Keratinocyte (primary cell): ENCODE results near the gene PRKCI. TPM values are rescaled to one million over a fixed set of nuclear protein-coding genes. Genes with fewer than 3 reads are reported as not detected.

Experiments used
- DNase-seq: peaks from one replicate; pipeline ENCODE4 v3.0.0-alpha.2; 2011; ENCODE audit warnings: low read depth, missing footprints, low spot score
- FAIRE-seq: peaks from 2 replicates; lab custom pipeline; 2011; peaks lifted over from hg19 to GRCh38; lab: Jason Lieb, UNC
- H2AFZ ChIP-seq: 2 replicates; pipeline ENCODE4 v1.6.0; 2012; ENCODE audit warnings: low read length, control low read depth, inconsistent platforms; ENCODE audit not compliant: control insufficient read depth
- H3K27ac ChIP-seq: 2 replicates; pipeline ENCODE4 v1.5.1; 2011; ENCODE audit warnings: low read length; ENCODE audit not compliant: control insufficient read depth, insufficient read depth
- H3K27me3 ChIP-seq: 3 replicates; pipeline ENCODE4 v1.6.0; 2011; ENCODE audit warnings: low read length; ENCODE audit not compliant: control insufficient read depth, insufficient read depth; ENCODE audit errors: extremely low read depth
- H3K36me3 ChIP-seq, 2 experiments: 2 replicates in 1 of 2; 3 replicates in 1 of 2; pipeline ENCODE4 v1.5.1; 2011; ENCODE audit warnings: low read length in 2 of 2, mild to moderate bottlenecking in 1 of 2; ENCODE audit not compliant: control insufficient read depth in 2 of 2, insufficient read depth in 2 of 2; ENCODE audit errors: extremely low read depth in 1 of 2
- H3K4me1 ChIP-seq: 3 replicates; pipeline ENCODE4 v1.5.1; 2011; ENCODE audit warnings: low read length; ENCODE audit not compliant: control insufficient read depth, insufficient read depth; ENCODE audit errors: extremely low read depth
- H3K4me2 ChIP-seq: 3 replicates; pipeline ENCODE4 v1.6.0; 2011; ENCODE audit warnings: low read depth, low read length; ENCODE audit not compliant: control insufficient read depth, insufficient read depth; ENCODE audit errors: extremely low read depth
- H3K4me3 ChIP-seq, 3 experiments: fragments of 200-600 bp in 1 of 3; sonication (generic) in 1 of 3; 2 replicates in 2 of 3; 3 replicates in 1 of 3; pipeline ENCODE4 v1.5.1; 2011 to 2016; ENCODE audit warnings: low read length in 3 of 3, mild to moderate bottlenecking in 3 of 3, control low read depth in 2 of 3, inconsistent platforms in 1 of 3, low read depth in 1 of 3, mixed read lengths in 1 of 3, mixed run types in 1 of 3, moderate library complexity in 1 of 3; ENCODE audit not compliant: control insufficient read depth in 2 of 3, insufficient read depth in 2 of 3; ENCODE audit errors: extremely low read depth in 1 of 3
- H3K79me2 ChIP-seq: 2 replicates; pipeline ENCODE4 v1.6.0; 2012; ENCODE audit warnings: low read length; ENCODE audit not compliant: control insufficient read depth, insufficient read depth
- H3K9ac ChIP-seq: 3 replicates; pipeline ENCODE4 v1.6.0; 2011; ENCODE audit warnings: low read length; ENCODE audit not compliant: control insufficient read depth, insufficient read depth; ENCODE audit errors: extremely low read depth
- H3K9me1 ChIP-seq: 3 replicates; pipeline ENCODE4 v1.6.0; 2011; ENCODE audit warnings: low read length; ENCODE audit not compliant: control insufficient read depth, insufficient read depth; ENCODE audit errors: extremely low read depth
- H3K9me3 ChIP-seq: 2 replicates; pipeline ENCODE4 v1.5.1; 2012; ENCODE audit warnings: low read depth, low read length; ENCODE audit not compliant: control insufficient read depth
- H4K20me1 ChIP-seq: 3 replicates; pipeline ENCODE4 v1.6.0; 2011; ENCODE audit warnings: low read length; ENCODE audit not compliant: control insufficient read depth, insufficient read depth; ENCODE audit errors: extremely low read depth
- CTCF ChIP-seq, 3 experiments: IDR thresholded peaks in 1 of 3; conservative IDR thresholded peaks in 1 of 3; optimal IDR thresholded peaks in 1 of 3; 2 replicates in 2 of 3; 3 replicates in 1 of 3; pipeline versions ENCODE3 to v1.5.1; 2011; ENCODE audit warnings: low read length in 3 of 3, mild to moderate bottlenecking in 3 of 3, moderate library complexity in 2 of 3, control low read depth in 1 of 3, inconsistent platforms in 1 of 3; ENCODE audit not compliant: insufficient read depth in 2 of 3; ENCODE audit errors: extremely low read depth in 1 of 3
- EZH2 ChIP-seq: IDR thresholded peaks from one replicate; pipeline ENCODE4 v1.6.1; 2012; ENCODE audit warnings: inconsistent platforms, mild to moderate bottlenecking, low read length, moderate library complexity
- dilution Hi-C: fragments of 300-500 bp; cut with MboI; formaldehyde crosslinking; loops from one replicate; pipeline ENCODE4 v1.7.0; 2020; ENCODE audit warnings: low sequenced_read_pairs; ENCODE audit not compliant: extremely low pct_ligation_motif_present
- polyA plus RNA-seq, 5 experiments: library from polyadenylated mRNA; depleted of rRNA in 3 of 5; stranded (reverse) in 3 of 5; stranded (forward) in 1 of 5; unstranded in 1 of 5; fragments of >200 nt; gene quantifications; 1 replicate in 1 of 5; 2 replicates in 3 of 5; 3 replicates in 1 of 5; pipeline versions ENCODE4 v1.2.1 to v1.2.3, GENCODE V29; 2011 to 2012; ENCODE audit warnings: missing spikeins in 2 of 5, low read depth in 1 of 5, low replicate concordance in 1 of 5

Gene PRKCI
- polyA plus RNA-seq, 1 donor (not counting 4 experiments of a cell fraction or from before 2014, with no cell fraction given), result 53.5 TPM

- no peak for TF ChIP-seq CTCF (optimal IDR thresholded peaks at IDR 0.05 in 1 of 3, IDR thresholded peaks at IDR 0.05 in 1 of 3, conservative IDR thresholded peaks at IDR 0.05 in 1 of 3; ENCODE audit: extremely low read depth in 1 of 3, insufficient read depth in 2 of 3, low read length in 3 of 3)
- TF ChIP-seq EZH2, result no peak
- Histone ChIP-seq H3K36me3 (no peaks in the 10 kb centered on the region), H3K27me3 (no peaks in the 10 kb centered on the region), H4K20me1 (no peaks in the 10 kb centered on the region), H3K4me1 (peaks cover 19% of the 10 kb centered on the region), H3K9ac (no peak overlapping the region), H2AFZ (no peak overlapping the region), H3K9me3 (no peaks in the 10 kb centered on the region), H3K4me3 (no peak overlapping the region), H3K9me1 (no peaks in the 10 kb centered on the region), H3K27ac (no peak overlapping the region), H3K79me2 (peaks cover 32% of the 10 kb centered on the region), H3K4me2 (no peak overlapping the region)
- dilution Hi-C loops, result no loop called here
- FAIRE-seq (no peak), DNase-seq (no peak)
Measured at GRCh38 chr3:170220871-170221270, 1.4 kb upstream of the PRKCI start.

- Histone ChIP-seq H3K79me2 (peaks cover 51% of the 10 kb centered on the region), H2AFZ (peak overlapping the region; percentile 60), H3K9me3 (no peaks in the 10 kb centered on the region), H3K27me3 (no peaks in the 10 kb centered on the region), H3K4me2 (peak overlapping the region; percentile 88), H3K9me1 (no peaks in the 10 kb centered on the region), H3K4me3 (peak overlapping the region; percentile 76 to 95 (median 76)), H3K36me3 (no peaks in the 10 kb centered on the region), H4K20me1 (no peaks in the 10 kb centered on the region), H3K27ac (peak overlapping the region; percentile 99), H3K9ac (peak overlapping the region; percentile 97), H3K4me1 (peaks cover 39% of the 10 kb centered on the region)
- no peak for DNase-seq
- FAIRE-seq, result peak; percentile 70
- TF ChIP-seq CTCF (optimal IDR thresholded peaks at IDR 0.05 in 1 of 3, IDR thresholded peaks at IDR 0.05 in 1 of 3, conservative IDR thresholded peaks at IDR 0.05 in 1 of 3; ENCODE audit: extremely low read depth in 1 of 3, insufficient read depth in 2 of 3, low read length in 3 of 3) (peak in 1 of 3 experiments; percentile 10), EZH2 (no peak)
- dilution Hi-C loops, result no loop called here
Measured at GRCh38 chr3:170222647-170223541, 670 bp downstream of the PRKCI start.
